ENCODE data around the gene UBXN4.

UBXN4 gene

GRCh38 chr2:135815269-135815668 is 73.6 kb downstream of the UBXN4 start:
- no peaks in the 10 kb centered on the region for H3K9me3 ChIP-seq (ENCODE audit: control extremely low read depth in 1 of 5, control insufficient read depth in 4 of 5, insufficient read depth in 2 of 5, low read depth in 1 of 5, low read length in 4 of 5)
- WGBS (ENCODE audit: insufficient coverage), result 83% methylated on average over 1 of the region's 3 CpGs
- DNase-seq, result no peak
- H3K4me3 ChIP-seq (ENCODE audit: control insufficient read depth in 1 of 7, extremely low read depth in 1 of 7, insufficient read depth in 4 of 7, low read depth in 2 of 7, low read length in 6 of 7), result no peak overlapping the region
- H3K27me3 ChIP-seq (replicated peaks in 2 of 5; ENCODE audit: control insufficient read depth in 4 of 5, insufficient read depth in 5 of 5, low read length in 4 of 5), result no peaks in the 10 kb centered on the region
- H3K27ac ChIP-seq (ENCODE audit: insufficient read depth in 1 of 2, low read depth in 1 of 2, low read length in 2 of 2, poor library complexity in 1 of 2, severe bottlenecking in 2 of 2), result no peak overlapping the region
- ChIA-PET POLR2A (no interaction called here), CTCF (interaction anchor here (1.0 to 1.7 kb wide), 2 partner anchors 17 to 20 kb away, joined by 3 to 10 read pairs; no protein-coding TSS in a partner anchor)
- peaks cover 2 to 12% (median 9%) of the 10 kb centered on the region in 4 experiments for H3K4me1 ChIP-seq (ENCODE audit: control extremely low read depth in 1 of 4, control insufficient read depth in 4 of 4, insufficient read depth in 4 of 4, low read length in 3 of 4)
- H3K36me3 ChIP-seq (ENCODE audit: control insufficient read depth in 4 of 4, insufficient read depth in 4 of 4, low read length in 3 of 4), result no peaks in the 10 kb centered on the region

GRCh38 chr2:135817466-135817865 is 75.8 kb downstream of the UBXN4 start:
- H3K36me3 ChIP-seq (ENCODE audit: control insufficient read depth in 4 of 4, insufficient read depth in 4 of 4, low read length in 3 of 4), result no peaks in the 10 kb centered on the region
- 96% methylated on average over 18 of the region's 18 CpGs for WGBS (ENCODE audit: insufficient coverage)
- peaks cover 0 to 3% (median 0%) of the 10 kb centered on the region in 5 experiments for H3K9me3 ChIP-seq (ENCODE audit: control extremely low read depth in 1 of 5, control insufficient read depth in 4 of 5, insufficient read depth in 2 of 5, low read depth in 1 of 5, low read length in 4 of 5)
- no peaks in the 10 kb centered on the region for H3K27me3 ChIP-seq (replicated peaks in 2 of 5; ENCODE audit: control insufficient read depth in 4 of 5, insufficient read depth in 5 of 5, low read length in 4 of 5)
- no peak for DNase-seq
- no peak overlapping the region for H3K4me3 ChIP-seq (ENCODE audit: control insufficient read depth in 1 of 7, extremely low read depth in 1 of 7, insufficient read depth in 4 of 7, low read depth in 2 of 7, low read length in 6 of 7)
- peaks cover 7 to 22% (median 18%) of the 10 kb centered on the region in 4 experiments for H3K4me1 ChIP-seq (ENCODE audit: control extremely low read depth in 1 of 4, control insufficient read depth in 4 of 4, insufficient read depth in 4 of 4, low read length in 3 of 4)
- no peak overlapping the region for H3K27ac ChIP-seq (ENCODE audit: insufficient read depth in 1 of 2, low read depth in 1 of 2, low read length in 2 of 2, poor library complexity in 1 of 2, severe bottlenecking in 2 of 2)
- POLR2A ChIA-PET, result no interaction called here
- CTCF ChIA-PET, result interaction anchor here (3.0 kb wide), 1 partner anchor 19 kb away, joined by 12 read pairs; no protein-coding TSS in a partner anchor

- H3K9me3 ChIP-seq (ENCODE audit: control extremely low read depth in 1 of 5, control insufficient read depth in 4 of 5, insufficient read depth in 2 of 5, low read depth in 1 of 5, low read length in 4 of 5), result peaks cover 0 to 8% (median 4%) of the 10 kb centered on the region in 5 experiments
- no peak overlapping the region for H3K27ac ChIP-seq (ENCODE audit: insufficient read depth in 1 of 2, low read depth in 1 of 2, low read length in 2 of 2, poor library complexity in 1 of 2, severe bottlenecking in 2 of 2)
- POLR2A ChIA-PET, result no interaction called here
- 88% methylated on average over 3 of the region's 4 CpGs for WGBS (ENCODE audit: insufficient coverage)
- CTCF ChIA-PET, result interaction anchor here (3.0 kb wide), 1 partner anchor 20 kb away, joined by 12 read pairs; no protein-coding TSS in a partner anchor
- peaks cover 7 to 22% (median 18%) of the 10 kb centered on the region in 4 experiments for H3K4me1 ChIP-seq (ENCODE audit: control extremely low read depth in 1 of 4, control insufficient read depth in 4 of 4, insufficient read depth in 4 of 4, low read length in 3 of 4)
- no peaks in the 10 kb centered on the region for H3K36me3 ChIP-seq (ENCODE audit: control insufficient read depth in 4 of 4, insufficient read depth in 4 of 4, low read length in 3 of 4)
- no peaks in the 10 kb centered on the region for H3K27me3 ChIP-seq (replicated peaks in 2 of 5; ENCODE audit: control insufficient read depth in 4 of 5, insufficient read depth in 5 of 5, low read length in 4 of 5)
- no peak for DNase-seq
- H3K4me3 ChIP-seq (ENCODE audit: control insufficient read depth in 1 of 7, extremely low read depth in 1 of 7, insufficient read depth in 4 of 7, low read depth in 2 of 7, low read length in 6 of 7), result no peak overlapping the region
These were observed 76.3 kb downstream of the UBXN4 start for GRCh38 chr2:135817951-135818350.

- DNase-seq, result peak in 2 of 3 donors; percentile 51 to 53
- H3K36me3 ChIP-seq (ENCODE audit: control insufficient read depth in 4 of 4, insufficient read depth in 4 of 4, low read length in 3 of 4), result peaks cover 0 to 3% (median 0%) of the 10 kb centered on the region in 4 experiments
- no peaks in the 10 kb centered on the region for H3K27me3 ChIP-seq (replicated peaks in 2 of 5; ENCODE audit: control insufficient read depth in 4 of 5, insufficient read depth in 5 of 5, low read length in 4 of 5)
- CTCF ChIA-PET, result interaction anchor here (1.2 to 3.0 kb wide), 3 partner anchors 13 to 21 kb away, joined by 3 to 12 read pairs (median 4); no protein-coding TSS in a partner anchor
- POLR2A ChIA-PET, result no interaction called here
- WGBS (ENCODE audit: insufficient coverage), result 89% methylated on average over 8 of the region's 8 CpGs
- peaks cover 0 to 18% (median 13%) of the 10 kb centered on the region in 5 experiments for H3K9me3 ChIP-seq (ENCODE audit: control extremely low read depth in 1 of 5, control insufficient read depth in 4 of 5, insufficient read depth in 2 of 5, low read depth in 1 of 5, low read length in 4 of 5)
- H3K4me1 ChIP-seq (ENCODE audit: control extremely low read depth in 1 of 4, control insufficient read depth in 4 of 4, insufficient read depth in 4 of 4, low read length in 3 of 4), result peaks cover 7 to 22% (median 18%) of the 10 kb centered on the region in 4 experiments
- H3K4me3 ChIP-seq (ENCODE audit: control insufficient read depth in 1 of 7, extremely low read depth in 1 of 7, insufficient read depth in 4 of 7, low read depth in 2 of 7, low read length in 6 of 7), result no peak overlapping the region
- H3K27ac ChIP-seq (ENCODE audit: insufficient read depth in 1 of 2, low read depth in 1 of 2, low read length in 2 of 2, poor library complexity in 1 of 2, severe bottlenecking in 2 of 2), result no peak overlapping the region
These were observed 77.4 kb downstream of the UBXN4 start for GRCh38 chr2:135818937-135819610.

- ChIA-PET POLR2A (no interaction called here), CTCF (interaction anchor here (1.3 kb wide), 1 partner anchor 22 kb away, joined by 4 read pairs; no protein-coding TSS in a partner anchor)
- 0% methylated on average over 9 of the region's 9 CpGs for WGBS (ENCODE audit: insufficient coverage)
- Histone ChIP-seq H3K9me3 (ENCODE audit: control extremely low read depth in 1 of 5, control insufficient read depth in 4 of 5, insufficient read depth in 2 of 5, low read depth in 1 of 5, low read length in 4 of 5) (peaks cover 0 to 18% (median 13%) of the 10 kb centered on the region in 5 experiments), H3K27ac (ENCODE audit: insufficient read depth in 1 of 2, low read depth in 1 of 2, low read length in 2 of 2, poor library complexity in 1 of 2, severe bottlenecking in 2 of 2) (no peak overlapping the region), H3K36me3 (ENCODE audit: control insufficient read depth in 4 of 4, insufficient read depth in 4 of 4, low read length in 3 of 4) (peaks cover 0 to 3% (median 0%) of the 10 kb centered on the region in 4 experiments), H3K27me3 (replicated peaks in 2 of 5; ENCODE audit: control insufficient read depth in 4 of 5, insufficient read depth in 5 of 5, low read length in 4 of 5) (no peaks in the 10 kb centered on the region), H3K4me3 (ENCODE audit: control insufficient read depth in 1 of 7, extremely low read depth in 1 of 7, insufficient read depth in 4 of 7, low read depth in 2 of 7, low read length in 6 of 7) (peak overlapping the region in 6 of 7 experiments; percentile 23 to 52 (median 32)), H3K4me1 (ENCODE audit: control extremely low read depth in 1 of 4, control insufficient read depth in 4 of 4, insufficient read depth in 4 of 4, low read length in 3 of 4) (peaks cover 7 to 23% (median 18%) of the 10 kb centered on the region in 4 experiments)
- peak; percentile 49 to 93 (median 89) for DNase-seq
These were observed 78.5 kb downstream of the UBXN4 start for GRCh38 chr2:135820003-135820618.

- no peak overlapping the region for H3K27ac ChIP-seq (ENCODE audit: insufficient read depth in 1 of 2, low read depth in 1 of 2, low read length in 2 of 2, poor library complexity in 1 of 2, severe bottlenecking in 2 of 2)
- H3K36me3 ChIP-seq (ENCODE audit: control insufficient read depth in 4 of 4, insufficient read depth in 4 of 4, low read length in 3 of 4), result peaks cover 0 to 3% (median 0%) of the 10 kb centered on the region in 4 experiments
- no peak overlapping the region for H3K4me3 ChIP-seq (ENCODE audit: control insufficient read depth in 1 of 7, extremely low read depth in 1 of 7, insufficient read depth in 4 of 7, low read depth in 2 of 7, low read length in 6 of 7)
- no peaks in the 10 kb centered on the region for H3K27me3 ChIP-seq (replicated peaks in 2 of 5; ENCODE audit: control insufficient read depth in 4 of 5, insufficient read depth in 5 of 5, low read length in 4 of 5)
- POLR2A ChIA-PET, result no interaction called here
- WGBS (ENCODE audit: insufficient coverage), result 80% methylated on average over 1 of the region's 2 CpGs
- CTCF ChIA-PET, result interaction anchor here (0.6 to 1.1 kb wide), 3 partner anchors 17 to 38 kb away, joined by 3 read pairs; no protein-coding TSS in a partner anchor
- peaks cover 7 to 32% (median 26%) of the 10 kb centered on the region in 4 experiments for H3K4me1 ChIP-seq (ENCODE audit: control extremely low read depth in 1 of 4, control insufficient read depth in 4 of 4, insufficient read depth in 4 of 4, low read length in 3 of 4)
- H3K9me3 ChIP-seq (ENCODE audit: control extremely low read depth in 1 of 5, control insufficient read depth in 4 of 5, insufficient read depth in 2 of 5, low read depth in 1 of 5, low read length in 4 of 5), result peaks cover 0 to 18% (median 13%) of the 10 kb centered on the region in 5 experiments
- peak in 1 of 3 donors; percentile 41 for DNase-seq
These were observed 79.5 kb downstream of the UBXN4 start for GRCh38 chr2:135821190-135821589.

All from common myeloid progenitor, CD34-positive (primary cell).